Activated naive CD4-positive, alpha-beta T cell treated with anti-CD3 and anti-CD28 coated beads, Interleukin-2, amount 50 U/mL, for 24 hours (primary cell): Measurements from ENCODE around the gene KIF17.
A peak's percentile ranks its signal among the peaks of the same experiment; 100 is the strongest.
"Not testable (repeated sequence)": the region's sequence is repeated elsewhere in the genome, so short reads cannot be mapped to it uniquely, and the experiment has no call there.

Source experiments
- H3K27ac Mint-ChIP-seq: one replicate; pipeline ENCODE4 v1.8.0; 2021; ENCODE audit warnings: mild to moderate bottlenecking, mixed read lengths
- H3K27me3 Mint-ChIP-seq: one replicate; pipeline ENCODE4 v1.8.0; 2021; ENCODE audit warnings: mixed read lengths
- H3K36me3 Mint-ChIP-seq: one replicate; pipeline ENCODE4 v1.8.0; 2021; ENCODE audit warnings: mixed read lengths
- H3K4me1 Mint-ChIP-seq: one replicate; pipeline ENCODE4 v1.8.0; 2021; ENCODE audit warnings: mixed read lengths
- H3K4me3 Mint-ChIP-seq: one replicate; pipeline ENCODE4 v1.8.0; 2021; ENCODE audit warnings: mild to moderate bottlenecking, mixed read lengths
- H3K9me3 Mint-ChIP-seq: one replicate; pipeline ENCODE4 v1.8.0; 2021; ENCODE audit warnings: mixed read lengths

KIF17 gene

GRCh38 chr1:20689645-20690056, 28.2 kb downstream of the KIF17 start:
- no peaks in the 10 kb centered on the region for H3K9me3 Mint-ChIP-seq
- H3K27ac Mint-ChIP-seq = no peak overlapping the region
- H3K36me3 Mint-ChIP-seq = no peaks in the 10 kb centered on the region
- H3K27me3 Mint-ChIP-seq = no peaks in the 10 kb centered on the region
- no peaks in the 10 kb centered on the region for H3K4me1 Mint-ChIP-seq
- H3K4me3 Mint-ChIP-seq = no peak overlapping the region

GRCh38 chr1:20686883-20687725, 30.7 kb downstream of the KIF17 start:
- Mint-ChIP-seq H3K27ac (no peak overlapping the region), H3K36me3 (no peaks in the 10 kb centered on the region), H3K4me1 (no peaks in the 10 kb centered on the region), H3K9me3 (no peaks in the 10 kb centered on the region), H3K4me3 (no peak overlapping the region), H3K27me3 (peaks cover 2% of the 10 kb centered on the region)

- Mint-ChIP-seq H3K27ac (no peak overlapping the region), H3K36me3 (no peaks in the 10 kb centered on the region), H3K4me3 (no peak overlapping the region), H3K27me3 (peaks cover 2% of the 10 kb centered on the region), H3K9me3 (no peaks in the 10 kb centered on the region), H3K4me1 (no peaks in the 10 kb centered on the region)
These were observed 32.1 kb downstream of the KIF17 start for GRCh38 chr1:20685741-20686140.

GRCh38 chr1:20685099-20685662, 32.6 kb downstream of the KIF17 start:
- Mint-ChIP-seq H3K4me1 (no peaks in the 10 kb centered on the region), H3K27me3 (peaks cover 2% of the 10 kb centered on the region), H3K36me3 (no peaks in the 10 kb centered on the region), H3K9me3 (no peaks in the 10 kb centered on the region), H3K27ac (no peak overlapping the region), H3K4me3 (no peak overlapping the region)

- H3K9me3 Mint-ChIP-seq = no peaks in the 10 kb centered on the region
- H3K4me3 Mint-ChIP-seq = no peak overlapping the region
- no peaks in the 10 kb centered on the region for H3K4me1 Mint-ChIP-seq
- H3K27ac Mint-ChIP-seq = no peak overlapping the region
- H3K27me3 Mint-ChIP-seq = peaks cover 3% of the 10 kb centered on the region
- no peaks in the 10 kb centered on the region for H3K36me3 Mint-ChIP-seq
These were observed 33.2 kb downstream of the KIF17 start for GRCh38 chr1:20684651-20685050.

- H3K27me3 Mint-ChIP-seq = peaks cover 3% of the 10 kb centered on the region
- H3K9me3 Mint-ChIP-seq = no peaks in the 10 kb centered on the region
These were observed 33.7 kb downstream of the KIF17 start for GRCh38 chr1:20684050-20684620.

GRCh38 chr1:20683614-20684013, 34.2 kb downstream of the KIF17 start:
- H3K27me3 Mint-ChIP-seq = peaks cover 3% of the 10 kb centered on the region
- H3K27ac Mint-ChIP-seq = no peak overlapping the region
- H3K9me3 Mint-ChIP-seq = no peaks in the 10 kb centered on the region
- no peak overlapping the region for H3K4me3 Mint-ChIP-seq
- H3K4me1 Mint-ChIP-seq = peaks cover 4% of the 10 kb centered on the region
- no peaks in the 10 kb centered on the region for H3K36me3 Mint-ChIP-seq

More at GRCh38 chr1:20684050-20684620, 33.7 kb downstream of the KIF17 start:
- Mint-ChIP-seq H3K4me1 (no peaks in the 10 kb centered on the region), H3K4me3 (no peak overlapping the region), H3K27ac (no peak overlapping the region), H3K36me3 (no peaks in the 10 kb centered on the region)

- no peak overlapping the region for H3K27ac Mint-ChIP-seq
- no peak overlapping the region for H3K4me3 Mint-ChIP-seq
- no peaks in the 10 kb centered on the region for H3K9me3 Mint-ChIP-seq
- H3K27me3 Mint-ChIP-seq = peaks cover 3% of the 10 kb centered on the region
- H3K4me1 Mint-ChIP-seq = peaks cover 7% of the 10 kb centered on the region
- no peaks in the 10 kb centered on the region for H3K36me3 Mint-ChIP-seq
These were observed 35.1 kb downstream of the KIF17 start for GRCh38 chr1:20682571-20683236.

- Mint-ChIP-seq H3K9me3 (no peaks in the 10 kb centered on the region), H3K4me3 (no peak overlapping the region), H3K27me3 (peaks cover 4% of the 10 kb centered on the region), H3K36me3 (no peaks in the 10 kb centered on the region), H3K4me1 (peaks cover 7% of the 10 kb centered on the region), H3K27ac (no peak overlapping the region)
These were observed 35.8 kb downstream of the KIF17 start for GRCh38 chr1:20681999-20682398.

- no peak overlapping the region for H3K27ac Mint-ChIP-seq
- H3K36me3 Mint-ChIP-seq = no peaks in the 10 kb centered on the region
- H3K4me1 Mint-ChIP-seq = peaks cover 7% of the 10 kb centered on the region
- H3K9me3 Mint-ChIP-seq = no peaks in the 10 kb centered on the region
- no peak overlapping the region for H3K4me3 Mint-ChIP-seq
- peaks cover 4% of the 10 kb centered on the region for H3K27me3 Mint-ChIP-seq
These were observed 37.5 kb downstream of the KIF17 start for GRCh38 chr1:20680269-20680668.

GRCh38 chr1:20678599-20678998, 39.2 kb downstream of the KIF17 start:
- no peaks in the 10 kb centered on the region for H3K36me3 Mint-ChIP-seq
- no peak overlapping the region for H3K27ac Mint-ChIP-seq
- H3K9me3 Mint-ChIP-seq = no peaks in the 10 kb centered on the region
- H3K4me3 Mint-ChIP-seq = no peak overlapping the region
- peaks cover 7% of the 10 kb centered on the region for H3K4me1 Mint-ChIP-seq
- peaks cover 3% of the 10 kb centered on the region for H3K27me3 Mint-ChIP-seq

- H3K36me3 Mint-ChIP-seq, H3K27me3 Mint-ChIP-seq, H3K4me3 Mint-ChIP-seq, H3K27ac Mint-ChIP-seq, H3K9me3 Mint-ChIP-seq, H3K4me1 Mint-ChIP-seq: not testable (repeated sequence)
These were observed 44.2 kb downstream of the KIF17 start for GRCh38 chr1:20673626-20674025.

GRCh38 chr1:20672265-20672632, 45.6 kb downstream of the KIF17 start:
- Mint-ChIP-seq H3K4me3 (no peak overlapping the region), H3K27me3 (peaks cover 1% of the 10 kb centered on the region), H3K4me1 (no peaks in the 10 kb centered on the region), H3K27ac (peak overlapping the region; percentile 51), H3K9me3 (no peaks in the 10 kb centered on the region), H3K36me3 (no peaks in the 10 kb centered on the region)

- Mint-ChIP-seq H3K9me3 (no peaks in the 10 kb centered on the region), H3K4me1 (no peaks in the 10 kb centered on the region), H3K36me3 (no peaks in the 10 kb centered on the region), H3K4me3 (no peak overlapping the region), H3K27ac (no peak overlapping the region), H3K27me3 (no peaks in the 10 kb centered on the region)
These were observed 46.9 kb downstream of the KIF17 start for GRCh38 chr1:20670936-20671335.

GRCh38 chr1:20668581-20668980, 49.2 kb downstream of the KIF17 start:
- H3K27me3 Mint-ChIP-seq = no peaks in the 10 kb centered on the region
- H3K9me3 Mint-ChIP-seq = no peaks in the 10 kb centered on the region
- no peak overlapping the region for H3K27ac Mint-ChIP-seq
- H3K4me1 Mint-ChIP-seq = no peaks in the 10 kb centered on the region
- H3K4me3 Mint-ChIP-seq = no peak overlapping the region
- H3K36me3 Mint-ChIP-seq = no peaks in the 10 kb centered on the region

GRCh38 chr1:20666804-20667203, 51.0 kb downstream of the KIF17 start:
- H3K9me3 Mint-ChIP-seq = no peaks in the 10 kb centered on the region
- H3K4me3 Mint-ChIP-seq = no peak overlapping the region
- no peaks in the 10 kb centered on the region for H3K27me3 Mint-ChIP-seq
- no peaks in the 10 kb centered on the region for H3K36me3 Mint-ChIP-seq
- no peak overlapping the region for H3K27ac Mint-ChIP-seq
- peaks cover 11% of the 10 kb centered on the region for H3K4me1 Mint-ChIP-seq
